Vagina (tissue), 2 donors: ENCODE data around the gene CHST7. TPM values are rescaled to one million over a fixed set of nuclear protein-coding genes. Genes with fewer than 3 reads are reported as not detected.

ENCODE experiments used
- DNase-seq, 2 donors: peaks; one replicate each; pipeline ENCODE4 v3.0.0-alpha.2; 2017; ENCODE audit errors: extremely low spot score in 2 of 2
- H3K27ac ChIP-seq: fragments of 200-600 bp; sonication (generic); one replicate; pipeline ENCODE4 v1.5.1; 2019
- H3K27me3 ChIP-seq: fragments of 200-600 bp; sonication (generic); one replicate; pipeline ENCODE4 v1.5.1; 2019
- H3K36me3 ChIP-seq, 2 donors: fragments of 200-600 bp; sonication (generic); one replicate each; pipeline ENCODE4 v1.5.1; 2017 to 2019
- H3K4me1 ChIP-seq: fragments of 200-600 bp; sonication (generic); one replicate; pipeline ENCODE4 v1.5.1; 2019
- H3K4me3 ChIP-seq, 2 donors: fragments of 200-600 bp; sonication (generic); 1 replicate in 1 of 2; 2 replicates in 1 of 2; pipeline ENCODE4 v1.5.1; 2016 to 2019
- H3K9me3 ChIP-seq: fragments of 200-600 bp; sonication (generic); one replicate; pipeline ENCODE4 v1.5.1; 2019
- POLR2A ChIP-seq, 2 donors: fragments of 450-650 bp; IDR thresholded peaks; one replicate each; pipeline ENCODE4 v1.6.1; 2017; ENCODE audit warnings: antibody characterized with exemption in 2 of 2, mild to moderate bottlenecking in 2 of 2, moderate library complexity in 2 of 2
- POLR2AphosphoS5 ChIP-seq, 2 donors: sonication (generic); formaldehyde crosslinking; IDR thresholded peaks; one replicate each; pipeline ENCODE4 v1.9.0; 2017; ENCODE audit warnings: antibody characterized with exemption in 2 of 2, mild to moderate bottlenecking in 2 of 2, low read depth in 1 of 2; ENCODE audit not compliant: insufficient read depth in 1 of 2
- intact Hi-C: fragments of 100-400 bp; cut with DNase I; formaldehyde crosslinking; loops from one replicate; pipeline ENCODE4 v1.15.1; 2023
- total RNA-seq: library from RNA; depleted of rRNA; stranded (reverse); fragments of >200 nt; gene quantifications from one replicate; pipeline ENCODE4 v1.2.3, GENCODE V29; 2016
- TF ChIP-seq, protein P1 (sequence below), 3 experiments: fragments of 450-650 bp in 2 of 3; fragments of 200-600 bp in 1 of 3; sonication (generic) in 1 of 3; IDR thresholded peaks; one replicate each; pipeline ENCODE4 v1.5.1; 2017 to 2019; ENCODE audit warnings: antibody characterized with exemption in 3 of 3, mild to moderate bottlenecking in 2 of 3, moderate library complexity in 2 of 3

CHST7 gene
- total RNA-seq, 1 donor from 2014 or later = 20.6 TPM

DNA sequence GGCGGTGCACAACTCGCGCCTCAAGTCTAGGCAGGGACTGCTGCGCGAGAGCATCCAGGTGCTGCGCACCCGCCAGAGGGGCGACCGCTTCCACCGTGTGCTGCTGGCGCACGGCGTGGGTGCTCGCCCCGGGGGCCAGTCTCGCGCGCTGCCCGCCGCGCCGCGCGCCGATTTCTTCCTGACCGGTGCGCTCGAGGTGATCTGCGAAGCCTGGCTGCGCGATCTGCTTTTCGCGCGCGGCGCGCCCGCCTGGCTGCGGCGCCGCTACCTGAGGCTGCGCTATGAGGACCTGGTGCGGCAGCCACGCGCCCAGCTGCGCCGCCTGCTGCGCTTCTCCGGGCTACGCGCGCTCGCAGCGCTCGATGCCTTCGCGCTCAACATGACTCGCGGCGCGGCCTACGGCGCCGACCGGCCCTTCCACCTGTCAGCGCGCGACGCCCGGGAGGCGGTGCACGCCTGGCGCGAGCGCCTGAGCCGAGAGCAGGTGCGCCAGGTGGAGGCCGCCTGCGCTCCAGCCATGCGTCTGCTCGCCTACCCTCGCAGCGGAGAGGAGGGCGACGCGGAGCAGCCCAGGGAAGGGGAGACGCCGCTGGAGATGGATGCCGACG lies 1.3 kb downstream of the CHST7 start:
- H3K27ac ChIP-seq = peak overlapping the region; percentile 66
- intact Hi-C loops = no loop called here
- H3K27me3 ChIP-seq = no peaks in the 10 kb centered on the region
- no peaks in the 10 kb centered on the region for H3K36me3 ChIP-seq
- H3K9me3 ChIP-seq = no peaks in the 10 kb centered on the region
- peak overlapping the region; percentile 57 to 63 for H3K4me3 ChIP-seq
- TF ChIP-seq POLR2A (IDR thresholded peaks at IDR 0.05) = no peak
- TF ChIP-seq, protein P1, sequence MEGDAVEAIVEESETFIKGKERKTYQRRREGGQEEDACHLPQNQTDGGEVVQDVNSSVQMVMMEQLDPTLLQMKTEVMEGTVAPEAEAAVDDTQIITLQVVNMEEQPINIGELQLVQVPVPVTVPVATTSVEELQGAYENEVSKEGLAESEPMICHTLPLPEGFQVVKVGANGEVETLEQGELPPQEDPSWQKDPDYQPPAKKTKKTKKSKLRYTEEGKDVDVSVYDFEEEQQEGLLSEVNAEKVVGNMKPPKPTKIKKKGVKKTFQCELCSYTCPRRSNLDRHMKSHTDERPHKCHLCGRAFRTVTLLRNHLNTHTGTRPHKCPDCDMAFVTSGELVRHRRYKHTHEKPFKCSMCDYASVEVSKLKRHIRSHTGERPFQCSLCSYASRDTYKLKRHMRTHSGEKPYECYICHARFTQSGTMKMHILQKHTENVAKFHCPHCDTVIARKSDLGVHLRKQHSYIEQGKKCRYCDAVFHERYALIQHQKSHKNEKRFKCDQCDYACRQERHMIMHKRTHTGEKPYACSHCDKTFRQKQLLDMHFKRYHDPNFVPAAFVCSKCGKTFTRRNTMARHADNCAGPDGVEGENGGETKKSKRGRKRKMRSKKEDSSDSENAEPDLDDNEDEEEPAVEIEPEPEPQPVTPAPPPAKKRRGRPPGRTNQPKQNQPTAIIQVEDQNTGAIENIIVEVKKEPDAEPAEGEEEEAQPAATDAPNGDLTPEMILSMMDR (IDR thresholded peaks at IDR 0.05) = no peak
- TF ChIP-seq POLR2AphosphoS5 (IDR thresholded peaks at IDR 0.05; ENCODE audit: insufficient read depth in 1 of 2, low read depth in 1 of 2) = no peak
- no peak for DNase-seq
- no peaks in the 10 kb centered on the region for H3K4me1 ChIP-seq

DNA sequence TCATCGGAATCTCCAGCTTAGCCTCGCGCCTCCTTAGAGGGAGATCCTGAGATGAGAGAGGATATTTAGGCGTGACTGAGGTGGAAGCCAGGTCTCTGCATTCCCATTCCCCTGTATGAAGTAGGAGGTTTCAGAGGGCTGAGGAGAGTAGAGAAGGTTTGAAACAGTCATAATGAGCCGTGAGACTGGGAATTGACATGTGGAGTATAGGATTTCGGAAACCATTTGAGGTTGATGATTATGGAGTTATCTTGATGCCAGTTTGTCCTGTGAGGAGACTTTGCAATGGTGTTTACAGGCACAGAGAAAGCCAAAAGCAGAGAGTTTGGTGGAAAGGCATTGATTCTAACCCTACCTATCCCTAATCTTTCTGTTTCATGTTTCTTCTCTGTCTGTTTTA lies 2.0 kb downstream of the CHST7 start:
- Histone ChIP-seq H3K4me3 (peak overlapping the region; percentile 57 to 63), H3K27me3 (no peaks in the 10 kb centered on the region), H3K36me3 (no peaks in the 10 kb centered on the region), H3K27ac (peak overlapping the region; percentile 66), H3K4me1 (no peaks in the 10 kb centered on the region), H3K9me3 (no peaks in the 10 kb centered on the region)
- intact Hi-C loops = no loop called here
- DNase-seq = no peak
- TF ChIP-seq POLR2A (IDR thresholded peaks at IDR 0.05) = no peak

DNA sequence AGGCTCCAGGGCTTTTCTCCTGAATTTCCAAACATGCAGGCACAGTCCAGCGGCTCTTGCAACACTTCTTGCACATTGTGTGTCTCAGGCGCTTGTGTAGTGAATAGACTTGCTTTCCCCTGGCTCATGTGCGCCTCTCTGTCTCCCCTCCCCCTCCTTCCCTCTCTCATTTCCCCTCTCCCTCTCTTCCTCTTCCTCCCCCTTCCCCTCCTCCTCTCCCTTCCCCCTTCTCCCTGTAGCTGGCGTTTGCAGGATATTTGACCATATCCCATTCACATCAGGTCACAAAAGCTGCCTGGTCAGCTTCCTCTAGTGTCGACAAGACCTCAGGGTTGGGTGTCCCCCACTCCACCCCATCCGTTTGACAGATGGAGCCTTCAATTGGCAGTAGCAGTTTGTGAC lies 2.4 kb downstream of the CHST7 start:
- peak overlapping the region; percentile 57 to 63 for H3K4me3 ChIP-seq
- no peaks in the 10 kb centered on the region for H3K27me3 ChIP-seq
- intact Hi-C loops = no loop called here
- no peaks in the 10 kb centered on the region for H3K36me3 ChIP-seq
- no peak for DNase-seq
- no peaks in the 10 kb centered on the region for H3K9me3 ChIP-seq
- no peaks in the 10 kb centered on the region for H3K4me1 ChIP-seq
- no peak for TF ChIP-seq POLR2A (IDR thresholded peaks at IDR 0.05)
- no peak for TF ChIP-seq POLR2AphosphoS5 (IDR thresholded peaks at IDR 0.05; ENCODE audit: insufficient read depth in 1 of 2, low read depth in 1 of 2)
- TF ChIP-seq, protein P1 (IDR thresholded peaks at IDR 0.05) = no peak
- H3K27ac ChIP-seq = peak overlapping the region; percentile 66

DNA sequence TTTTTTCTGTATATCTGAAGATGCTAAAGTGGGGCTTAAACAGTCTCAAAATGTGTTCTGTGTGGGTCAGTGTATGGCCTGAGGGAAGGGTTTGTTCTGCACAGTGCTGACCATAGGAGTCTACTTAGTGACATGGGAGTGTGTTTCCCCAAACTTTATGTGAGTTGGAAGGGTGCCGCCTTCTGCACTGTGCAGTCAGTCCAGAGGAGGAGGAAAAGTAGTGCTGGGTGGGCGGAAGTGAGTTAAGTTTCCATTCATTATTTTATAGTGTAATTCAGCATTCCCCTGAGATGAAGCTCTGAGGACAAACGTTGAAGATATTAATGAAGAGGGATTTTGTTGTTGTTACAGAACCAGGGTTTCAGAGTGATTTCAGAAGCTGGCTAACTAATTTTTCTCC lies 2.9 kb downstream of the CHST7 start:
- Histone ChIP-seq H3K36me3 (no peaks in the 10 kb centered on the region), H3K4me1 (no peaks in the 10 kb centered on the region), H3K27me3 (no peaks in the 10 kb centered on the region), H3K4me3 (peak overlapping the region; percentile 57 to 63), H3K9me3 (no peaks in the 10 kb centered on the region), H3K27ac (peak overlapping the region; percentile 36)
- TF ChIP-seq POLR2A (IDR thresholded peaks at IDR 0.05) (no peak), POLR2AphosphoS5 (IDR thresholded peaks at IDR 0.05; ENCODE audit: insufficient read depth in 1 of 2, low read depth in 1 of 2) (no peak)
- TF ChIP-seq, protein P1 (IDR thresholded peaks at IDR 0.05) = no peak
- intact Hi-C loops = no loop called here
- DNase-seq = no peak

DNA sequence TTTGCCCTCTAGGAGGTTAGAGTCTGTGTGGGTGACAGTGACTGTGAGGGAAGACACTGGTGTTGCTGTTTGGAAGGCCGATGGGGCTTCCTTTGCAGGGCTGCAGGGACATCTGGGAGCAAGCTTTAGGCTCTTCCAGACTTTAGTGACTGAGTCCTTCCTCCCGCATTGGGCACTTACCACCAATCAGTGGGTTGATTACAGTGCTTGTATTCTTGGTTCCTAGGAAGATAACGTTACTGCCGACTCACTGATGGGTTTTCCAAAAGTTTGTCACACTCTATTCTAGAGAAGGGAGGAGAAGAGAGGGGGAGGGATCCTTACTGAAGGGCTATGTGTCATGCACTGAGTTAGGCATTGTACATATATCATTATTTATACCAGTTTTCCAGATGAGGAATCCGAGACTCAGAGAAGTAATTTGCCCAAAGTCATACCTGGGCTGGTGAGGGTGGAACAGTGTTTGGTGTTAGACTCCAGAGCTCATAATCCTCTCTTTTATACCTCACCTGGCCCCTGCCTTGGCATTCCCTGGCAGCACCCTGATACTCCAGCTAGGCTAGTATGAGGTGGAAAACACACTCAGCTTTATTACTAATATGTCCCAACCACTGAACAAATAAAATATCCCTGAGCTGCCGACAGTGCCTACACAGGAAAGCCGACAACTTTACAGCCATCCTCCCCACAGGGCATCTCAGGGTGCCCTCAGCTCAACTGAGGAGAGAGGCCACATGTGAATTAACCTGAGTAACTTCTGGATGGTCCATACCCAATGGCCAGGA lies 3.8 kb downstream of the CHST7 start:
- Histone ChIP-seq H3K9me3 (no peaks in the 10 kb centered on the region), H3K27me3 (no peaks in the 10 kb centered on the region), H3K27ac (peak overlapping the region; percentile 36), H3K4me3 (peak overlapping the region in 1 of 2 donors; percentile 63), H3K36me3 (no peaks in the 10 kb centered on the region), H3K4me1 (no peaks in the 10 kb centered on the region)
- DNase-seq = no peak
- TF ChIP-seq, protein P1 (IDR thresholded peaks at IDR 0.05) = no peak
- no peak for TF ChIP-seq POLR2A (IDR thresholded peaks at IDR 0.05)
- no peak for TF ChIP-seq POLR2AphosphoS5 (IDR thresholded peaks at IDR 0.05; ENCODE audit: insufficient read depth in 1 of 2, low read depth in 1 of 2)
- intact Hi-C loops = no loop called here
